ENCODE measurements around the gene EMSY. TPM values are rescaled to one million over a fixed set of nuclear protein-coding genes. Genes with fewer than 3 reads are reported as not detected.

The EMSY gene
- total and polyA plus RNA-seq, 9 of the 15 experiments (the other 6 are each of a cell fraction or from before 2014, with no cell fraction given): 12.7 to 25.4 (median 17.9) TPM

GRCh38 chr11:76471382-76471781, 26.6 kb downstream of the EMSY start:
- Histone ChIP-seq H3K4me1 (replicated peaks in 1 of 2; ENCODE audit: control insufficient read depth in 2 of 2, insufficient read depth in 2 of 2, low read length in 2 of 2) (no peaks in the 10 kb centered on the region), H3K36me3 (ENCODE audit: control insufficient read depth, insufficient read depth, low read length) (peaks cover 49% of the 10 kb centered on the region), H2AFZ (ENCODE audit: low read depth, low read length) (no peak overlapping the region), H3K79me2 (ENCODE audit: control insufficient read depth, insufficient read depth, low read length) (no peaks in the 10 kb centered on the region), H3K4me3 (no peak overlapping the region), H3K27ac (ENCODE audit: extremely low read depth, low read depth, low read length) (no peak overlapping the region), H3K27me3 (ENCODE audit: control insufficient read depth in 2 of 2, insufficient read depth in 2 of 2, low read length in 2 of 2) (no peaks in the 10 kb centered on the region), H3K9ac (ENCODE audit: insufficient read depth in 1 of 2, low read depth in 2 of 2, low read length in 2 of 2) (no peak overlapping the region), H3K4me2 (ENCODE audit: insufficient read depth, low read length) (no peak overlapping the region), H3K9me3 (replicated peaks; ENCODE audit: control insufficient read depth, insufficient read depth, low read depth, low read length) (no peaks in the 10 kb centered on the region), H3K9me1 (ENCODE audit: control insufficient read depth, insufficient read depth, low read length) (no peaks in the 10 kb centered on the region), H4K20me1 (replicated peaks; ENCODE audit: control insufficient read depth, insufficient read depth, low read length) (no peaks in the 10 kb centered on the region)
- intact Hi-C loops (cut with micrococcal nuclease): no loop called here
- no TSS peak for BruUV-seq (replicated peaks)
- in situ Hi-C loops (cut with MboI): no loop called here
- FAIRE-seq (no peak), ATAC-seq (no peak), DNase-seq (ENCODE audit: extremely low read depth in 1 of 4, low spot score in 3 of 4) (no peak)
- ChIA-PET POLR2A (no interaction called here), CTCF (ENCODE audit: low intra/inter-chr PET ratio) (no interaction called here)
- TF ChIP-seq MAFK (IDR thresholded peaks at IDR 0.05; ENCODE audit: low read length): peak; percentile 25; the same call in 1 of the 2 replicates
- TF ChIP-seq MAFG (tag; conservative IDR thresholded peaks at IDR 0.05): peak; percentile 53
- peak; percentile 75 for TF ChIP-seq C11orf30 (IDR thresholded peaks at IDR 0.05; ENCODE audit: low read depth)
- TF ChIP-seq ZNF316 (IDR thresholded peaks at IDR 0.05): peak; percentile 90
- TF ChIP-seq THAP7 (CRISPR knock-in tag; IDR thresholded peaks at IDR 0.05): no peak
- TF ChIP-seq MAFF (IDR thresholded peaks at IDR 0.05; ENCODE audit: low read length): peak; percentile 65

- H3K79me2 ChIP-seq (ENCODE audit: control insufficient read depth, insufficient read depth, low read length): 0 out of 3 replicates have a peak, but pooled peaks cover 4% of the 10 kb centered on the region
- in situ Hi-C loops (cut with MboI) (no loop called here), intact Hi-C loops (cut with micrococcal nuclease) (no loop called here)
- no peak overlapping the region for H3K4me3 ChIP-seq
- 96% methylated on average over 3 of the region's 3 CpGs for WGBS (ENCODE audit: insufficient coverage, low coverage, missing lambda C conversion rate)
- H3K9me1 ChIP-seq (ENCODE audit: control insufficient read depth, insufficient read depth, low read length): no peaks in the 10 kb centered on the region
- H3K27me3 ChIP-seq (ENCODE audit: control insufficient read depth in 2 of 2, insufficient read depth in 2 of 2, low read length in 2 of 2): no peaks in the 10 kb centered on the region
- H2AFZ ChIP-seq (ENCODE audit: low read depth, low read length): no peak overlapping the region
- no peak overlapping the region for H3K4me2 ChIP-seq (ENCODE audit: insufficient read depth, low read length)
- no TSS peak for BruUV-seq (replicated peaks)
- FAIRE-seq: no peak
- peaks cover 4% of the 10 kb centered on the region; the same call in 1 of the 2 replicates for H3K9me3 ChIP-seq (replicated peaks; ENCODE audit: control insufficient read depth, insufficient read depth, low read depth, low read length)
- H3K9ac ChIP-seq (ENCODE audit: insufficient read depth in 1 of 2, low read depth in 2 of 2, low read length in 2 of 2): no peak overlapping the region
- ChIA-PET POLR2A (interaction anchor here (1.0 kb wide), 1 partner anchor 10 kb away, joined by 3 read pairs; no protein-coding TSS in a partner anchor), CTCF (ENCODE audit: low intra/inter-chr PET ratio) (no interaction called here)
- no peak for DNase-seq (ENCODE audit: extremely low read depth in 1 of 4, low spot score in 3 of 4)
- no peaks in the 10 kb centered on the region for H4K20me1 ChIP-seq (replicated peaks; ENCODE audit: control insufficient read depth, insufficient read depth, low read length)
- no peaks in the 10 kb centered on the region for H3K4me1 ChIP-seq (replicated peaks in 1 of 2; ENCODE audit: control insufficient read depth in 2 of 2, insufficient read depth in 2 of 2, low read length in 2 of 2)
- ATAC-seq: no peak
- no peak overlapping the region for H3K27ac ChIP-seq (ENCODE audit: extremely low read depth, low read depth, low read length)
- H3K36me3 ChIP-seq (ENCODE audit: control insufficient read depth, insufficient read depth, low read length): peaks cover 36% of the 10 kb centered on the region
- TF ChIP-seq ZFP1 (CRISPR knock-in tag; IDR thresholded peaks at IDR 0.05): no peak
- no peak for TF ChIP-seq TAF9B (IDR thresholded peaks at IDR 0.05; ENCODE audit: partially characterized antibody)
- TF ChIP-seq RNF2 (IDR thresholded peaks at IDR 0.05): no peak
- no peak for TF ChIP-seq SMC3 (conservative IDR thresholded peaks at IDR 0.05; ENCODE audit: insufficient read depth, low read depth, low read length)
- TF ChIP-seq NFIX (CRISPR knock-in tag; IDR thresholded peaks at IDR 0.05; ENCODE audit: low read depth): no peak
- TF ChIP-seq CHCHD3 (CRISPR knock-in tag; IDR thresholded peaks at IDR 0.05): no peak
- no peak for TF ChIP-seq ZFP30 (CRISPR knock-in tag; IDR thresholded peaks at IDR 0.05; ENCODE audit: borderline replicate concordance)
- TF ChIP-seq ZNF239 (CRISPR knock-in tag; IDR thresholded peaks at IDR 0.05): no peak
- TF ChIP-seq ZNF174 (CRISPR knock-in tag; IDR thresholded peaks at IDR 0.05): no peak
- TF ChIP-seq DDX20 (tag; IDR thresholded peaks at IDR 0.05; ENCODE audit: low read depth): no peak
These were observed 35.4 kb downstream of the EMSY start for GRCh38 chr11:76480241-76480640.

Data from K562 (cell line).